ENCODE data around the gene AOPEP.
A peak's percentile ranks its signal among the peaks of the same experiment; 100 is the strongest.

Gene AOPEP

DNA sequence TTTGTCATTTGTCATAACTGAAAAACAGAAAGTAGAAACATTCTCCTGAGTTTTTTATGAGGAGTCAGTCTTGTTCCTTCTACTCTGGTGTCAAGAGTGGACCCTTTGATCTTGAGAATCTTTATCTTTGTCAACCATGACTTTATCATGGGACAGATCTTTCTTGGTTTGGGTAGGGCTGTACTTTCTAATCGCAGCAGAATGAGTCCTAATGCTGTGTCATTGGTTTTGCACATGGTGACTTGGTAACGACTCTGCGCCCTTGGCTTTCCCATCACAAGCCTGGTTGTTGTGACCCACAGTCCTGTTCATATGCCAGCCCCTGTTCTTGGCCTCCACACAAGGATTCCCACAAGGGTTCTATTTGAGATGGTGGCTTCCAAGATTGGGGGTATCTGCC lies 45.6 kb downstream of the AOPEP start:
- no peaks in the 10 kb centered on the region for H3K9me3 ChIP-seq
- H3K4me1 ChIP-seq, result no peaks in the 10 kb centered on the region
- no peak for TF ChIP-seq Cebpa-rat (IDR thresholded peaks at IDR 0.05)
- H4K20me1 ChIP-seq, result no peaks in the 10 kb centered on the region
- H3K4me3 ChIP-seq, result no peak overlapping the region
- no peak overlapping the region for H3K4me2 ChIP-seq
- no peaks in the 10 kb centered on the region for H3K27me3 ChIP-seq
- H3K36me3 ChIP-seq, result peaks cover 45% of the 10 kb centered on the region
- H3K9ac ChIP-seq, result no peak overlapping the region
- no peak overlapping the region for H3K27ac ChIP-seq

DNA sequence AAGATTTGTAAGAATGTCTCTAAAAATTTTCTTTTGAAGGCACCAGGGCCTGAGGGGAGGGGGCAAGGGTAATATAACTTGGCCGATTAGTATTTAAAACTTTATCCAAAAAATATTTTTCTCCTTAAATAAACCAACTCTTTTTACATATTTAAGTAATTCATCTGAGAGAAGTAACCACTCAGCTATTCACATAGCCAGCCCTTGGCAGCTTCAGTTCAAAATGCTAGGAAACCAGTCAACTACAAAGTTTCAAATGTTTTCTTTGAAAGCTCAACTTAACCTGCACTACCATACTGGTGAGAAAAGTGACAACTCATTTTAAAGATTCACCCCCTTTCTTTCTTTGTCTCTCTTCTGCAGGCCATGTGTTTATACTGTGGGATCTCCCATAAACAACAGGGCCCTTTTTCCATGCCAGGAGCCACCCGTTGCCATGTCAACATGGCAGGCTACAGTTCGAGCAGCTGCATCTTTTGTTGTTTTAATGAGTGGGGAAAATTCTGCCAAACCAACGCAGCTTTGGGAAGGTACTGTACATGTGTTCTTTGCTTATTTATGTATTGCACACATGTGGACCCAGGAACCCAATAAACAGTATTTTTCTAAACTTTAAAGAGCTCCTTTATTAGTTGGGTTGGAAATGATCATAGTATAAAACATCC lies 46.3 kb downstream of the AOPEP start:
- Histone ChIP-seq H4K20me1 (no peaks in the 10 kb centered on the region), H3K4me3 (no peak overlapping the region), H3K4me2 (no peak overlapping the region), H3K4me1 (no peaks in the 10 kb centered on the region), H3K9me3 (no peaks in the 10 kb centered on the region), H3K36me3 (peaks cover 39% of the 10 kb centered on the region), H3K27ac (no peak overlapping the region), H3K9ac (no peak overlapping the region), H3K27me3 (no peaks in the 10 kb centered on the region)
- TF ChIP-seq Cebpa-rat (IDR thresholded peaks at IDR 0.05), result no peak

DNA sequence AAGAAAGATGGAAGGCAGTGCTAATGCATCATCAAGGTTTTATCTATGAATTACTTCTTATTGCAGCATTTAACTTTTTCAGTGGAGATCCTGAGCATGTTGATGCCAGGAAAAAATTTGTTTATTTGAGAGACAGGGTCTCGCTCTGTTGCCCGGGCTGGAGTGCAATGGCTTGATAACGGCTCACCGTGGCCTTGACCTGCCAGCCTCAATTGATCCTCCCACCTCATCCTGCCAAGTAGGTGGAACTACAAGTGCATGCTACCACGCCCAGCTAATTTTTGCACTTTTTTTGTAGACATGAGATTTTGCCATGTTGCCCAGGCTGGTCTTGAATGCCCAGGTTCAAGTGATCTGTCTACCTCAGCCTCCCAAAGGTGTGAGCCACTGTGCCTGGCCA lies 47.2 kb downstream of the AOPEP start:
- peaks cover 34% of the 10 kb centered on the region for H3K36me3 ChIP-seq
- H3K9ac ChIP-seq, result no peak overlapping the region
- no peak overlapping the region for H3K4me3 ChIP-seq
- TF ChIP-seq Cebpa-rat (IDR thresholded peaks at IDR 0.05), result no peak
- no peaks in the 10 kb centered on the region for H3K4me1 ChIP-seq
- no peaks in the 10 kb centered on the region for H3K9me3 ChIP-seq
- no peak overlapping the region for H3K27ac ChIP-seq
- H3K27me3 ChIP-seq, result no peaks in the 10 kb centered on the region
- no peak overlapping the region for H3K4me2 ChIP-seq
- H4K20me1 ChIP-seq, result no peaks in the 10 kb centered on the region

DNA sequence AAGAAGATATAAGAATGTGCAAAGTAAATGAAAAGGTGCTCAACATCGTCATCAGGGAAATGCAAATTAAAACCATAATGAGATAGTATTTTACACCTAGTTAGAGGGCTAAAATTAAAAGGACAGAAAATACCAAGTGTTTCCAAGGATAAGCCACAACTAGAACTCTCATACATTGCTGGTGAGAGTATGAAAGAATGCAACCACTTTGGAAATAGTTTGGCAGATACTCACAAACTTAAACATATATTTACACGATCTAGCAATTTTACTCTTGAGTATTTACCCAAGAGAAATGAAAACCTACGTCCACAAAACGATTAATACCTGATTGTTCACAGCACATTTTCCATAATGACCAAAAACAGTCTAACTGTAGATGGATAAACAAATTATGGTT lies 51.5 kb downstream of the AOPEP start:
- Histone ChIP-seq H3K4me1 (peaks cover 10% of the 10 kb centered on the region), H3K4me2 (no peak overlapping the region), H3K36me3 (peaks cover 13% of the 10 kb centered on the region), H4K20me1 (no peaks in the 10 kb centered on the region), H3K9ac (no peak overlapping the region), H3K27me3 (no peaks in the 10 kb centered on the region), H3K4me3 (no peak overlapping the region), H3K9me3 (no peaks in the 10 kb centered on the region), H3K27ac (no peak overlapping the region)
- no peak for TF ChIP-seq Cebpa-rat (IDR thresholded peaks at IDR 0.05)

DNA sequence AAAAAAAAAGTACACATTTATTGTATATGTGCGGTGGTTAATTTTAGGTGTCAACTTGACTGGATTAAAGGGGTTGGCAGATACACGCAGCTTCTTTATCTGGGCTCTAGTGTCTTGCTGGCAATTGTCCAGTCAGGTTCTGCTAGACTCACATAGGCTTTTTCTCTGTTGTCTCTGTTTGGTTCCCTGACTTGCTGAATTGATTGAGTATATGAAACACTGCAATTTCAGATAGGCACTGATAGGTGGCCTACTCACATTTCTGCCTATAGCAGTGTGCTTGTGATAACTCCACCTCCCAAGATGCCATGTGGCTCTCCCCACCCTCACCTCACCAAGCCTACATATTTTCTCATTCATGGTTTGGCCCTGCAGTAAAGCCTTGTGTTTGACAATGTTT lies 52.5 kb downstream of the AOPEP start:
- Histone ChIP-seq H3K9me3 (no peaks in the 10 kb centered on the region), H3K9ac (no peak overlapping the region), H3K27me3 (no peaks in the 10 kb centered on the region), H3K27ac (no peak overlapping the region), H3K36me3 (peaks cover 6% of the 10 kb centered on the region; the same call in 1 of the 2 replicates), H3K4me3 (no peak overlapping the region), H4K20me1 (no peaks in the 10 kb centered on the region), H3K4me1 (peaks cover 10% of the 10 kb centered on the region), H3K4me2 (no peak overlapping the region)
- no peak for TF ChIP-seq Cebpa-rat (IDR thresholded peaks at IDR 0.05)

DNA sequence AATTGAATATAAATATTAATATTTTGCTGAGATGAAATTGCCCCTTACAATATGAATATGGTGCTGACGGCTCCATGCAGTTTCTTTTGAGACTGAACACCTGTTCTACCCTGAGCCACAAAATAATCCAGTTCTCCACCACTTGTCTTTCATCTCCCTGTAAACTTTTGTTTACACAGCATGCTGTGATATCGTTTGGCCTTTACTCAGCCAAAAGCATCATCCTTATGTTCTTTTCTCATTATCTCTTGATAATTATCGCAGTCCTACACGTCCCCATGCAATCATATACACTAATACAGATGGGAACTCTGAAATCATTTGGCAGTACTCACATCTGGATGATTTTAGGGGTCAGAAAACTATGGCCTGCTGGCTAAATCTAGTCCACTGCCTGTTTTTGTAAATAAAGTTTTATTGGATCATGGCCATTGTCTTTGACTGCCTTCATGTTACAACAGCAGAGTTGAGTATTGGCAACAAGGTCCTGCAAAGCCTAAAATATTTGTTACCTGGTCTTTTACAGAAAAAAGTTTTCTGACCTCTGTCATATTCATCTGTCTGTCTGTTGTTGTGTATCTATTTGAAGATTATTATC lies 53.3 kb downstream of the AOPEP start:
- no peak overlapping the region for H3K4me3 ChIP-seq
- H4K20me1 ChIP-seq, result no peaks in the 10 kb centered on the region
- no peaks in the 10 kb centered on the region for H3K9me3 ChIP-seq
- H3K4me2 ChIP-seq, result no peak overlapping the region
- no peak overlapping the region for H3K27ac ChIP-seq
- no peaks in the 10 kb centered on the region for H3K27me3 ChIP-seq
- H3K36me3 ChIP-seq, result peaks cover 6% of the 10 kb centered on the region; the same call in 1 of the 2 replicates
- TF ChIP-seq Cebpa-rat (IDR thresholded peaks at IDR 0.05), result no peak
- peaks cover 10% of the 10 kb centered on the region for H3K4me1 ChIP-seq
- H3K9ac ChIP-seq, result no peak overlapping the region

DNA sequence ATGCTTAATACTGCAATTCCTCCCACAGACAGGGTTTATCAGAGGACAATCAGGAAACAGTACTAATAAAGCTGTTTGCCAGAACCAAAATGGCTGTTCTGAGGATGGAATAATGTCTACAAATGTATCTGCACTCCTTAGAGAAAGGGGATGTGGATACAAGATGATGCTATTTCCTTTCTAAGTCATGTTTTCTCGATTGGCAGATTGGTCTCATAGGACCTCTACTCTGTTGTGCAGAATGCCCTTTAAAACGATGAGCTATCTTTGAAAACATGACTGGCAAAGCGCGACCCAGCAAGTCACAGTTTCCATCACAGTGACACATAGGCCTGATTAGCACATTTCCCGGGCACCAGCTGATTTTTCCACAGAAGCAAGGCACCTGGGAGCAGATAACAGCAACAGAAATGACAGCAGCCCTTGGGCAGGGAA lies 54.0 kb downstream of the AOPEP start:
- Histone ChIP-seq H3K27me3 (no peaks in the 10 kb centered on the region), H3K36me3 (peaks cover 6% of the 10 kb centered on the region; the same call in 1 of the 2 replicates), H3K9ac (no peak overlapping the region), H3K4me3 (no peak overlapping the region), H4K20me1 (no peaks in the 10 kb centered on the region), H3K27ac (no peak overlapping the region), H3K4me2 (peak overlapping the region; percentile 42), H3K4me1 (peaks cover 10% of the 10 kb centered on the region), H3K9me3 (no peaks in the 10 kb centered on the region)
- no peak for TF ChIP-seq Cebpa-rat (IDR thresholded peaks at IDR 0.05)

DNA sequence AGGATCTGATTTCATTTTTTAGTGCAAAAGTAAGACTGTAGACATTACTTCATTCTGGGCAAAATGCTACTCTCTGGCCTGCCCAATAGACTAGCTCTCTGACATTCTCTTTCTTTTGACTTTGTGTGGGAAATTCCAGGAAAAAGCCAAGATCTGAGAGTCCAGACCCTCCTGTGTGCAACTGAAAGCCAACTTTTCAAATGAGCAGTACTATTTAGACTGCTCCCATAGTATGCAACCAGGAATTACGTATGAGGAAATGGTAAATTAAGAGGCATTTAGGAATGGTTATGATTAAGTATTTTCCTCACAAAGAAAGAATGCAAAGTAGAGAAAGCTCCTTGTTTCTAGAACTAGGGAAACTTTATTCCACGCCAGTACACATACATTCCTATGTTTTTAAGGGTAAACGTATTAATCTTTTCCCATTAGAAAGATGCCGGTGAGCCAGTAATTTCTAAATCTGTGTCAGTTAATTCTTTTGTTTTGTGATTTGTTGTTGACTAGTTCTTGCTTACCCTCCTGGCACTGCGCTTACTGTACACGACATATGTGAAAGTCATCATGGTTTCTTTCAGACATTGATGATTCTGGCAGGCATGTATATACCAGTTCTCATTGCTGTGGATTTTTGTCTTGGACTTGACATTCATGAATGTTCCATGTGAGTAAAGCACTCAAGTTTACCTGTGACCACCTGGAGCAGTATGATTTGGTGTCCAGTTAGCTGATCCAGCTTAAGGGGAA lies 56.0 kb downstream of the AOPEP start:
- TF ChIP-seq Cebpa-rat (IDR thresholded peaks at IDR 0.05), result no peak
- H3K27ac ChIP-seq, result no peak overlapping the region

DNA sequence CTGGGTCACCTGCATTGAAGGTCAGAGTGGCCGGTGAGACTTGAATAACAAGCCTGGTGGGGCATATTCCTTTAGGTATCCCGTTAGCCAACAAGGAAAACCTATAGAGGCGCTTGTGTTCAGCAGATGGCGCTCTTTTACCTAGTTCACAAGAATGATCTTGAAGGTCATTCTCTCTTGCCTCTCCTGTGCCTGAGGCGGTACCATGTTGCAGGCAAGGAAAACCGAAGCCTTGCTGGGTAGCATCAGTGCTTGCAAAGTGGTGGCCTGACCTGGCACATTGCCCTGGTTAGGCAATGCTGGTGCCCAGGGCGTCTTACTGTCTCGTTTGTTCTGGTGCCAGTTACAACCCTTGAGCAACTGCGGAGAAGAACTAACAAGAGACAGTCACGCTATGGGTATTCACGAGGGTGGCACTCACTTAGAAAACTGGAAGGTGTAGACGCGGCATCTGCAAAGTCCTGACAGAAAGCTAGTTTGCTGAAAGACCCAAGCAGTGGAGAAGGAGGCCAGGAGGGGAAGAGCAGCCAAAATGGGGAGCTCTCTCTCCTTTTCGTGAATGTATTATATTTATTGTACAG lies 56.7 kb downstream of the AOPEP start:
- peaks cover 10% of the 10 kb centered on the region for H3K4me1 ChIP-seq
- no peak for TF ChIP-seq Cebpa-rat (IDR thresholded peaks at IDR 0.05)
- H3K27ac ChIP-seq, result no peak overlapping the region
- no peaks in the 10 kb centered on the region for H4K20me1 ChIP-seq
- no peaks in the 10 kb centered on the region for H3K27me3 ChIP-seq
- no peak overlapping the region for H3K4me2 ChIP-seq
- H3K9me3 ChIP-seq, result no peaks in the 10 kb centered on the region
- no peak overlapping the region for H3K9ac ChIP-seq
- H3K4me3 ChIP-seq, result no peak overlapping the region
- H3K36me3 ChIP-seq, result peaks cover 13% of the 10 kb centered on the region; the same call in 1 of the 2 replicates

More for the DNA sequence above, 56.0 kb downstream of the AOPEP start:
- Histone ChIP-seq H3K9me3 (no peaks in the 10 kb centered on the region), H4K20me1 (no peaks in the 10 kb centered on the region), H3K9ac (no peak overlapping the region), H3K4me1 (peaks cover 10% of the 10 kb centered on the region), H3K36me3 (peaks cover 13% of the 10 kb centered on the region; the same call in 1 of the 2 replicates), H3K4me3 (no peak overlapping the region), H3K27me3 (no peaks in the 10 kb centered on the region), H3K4me2 (no peak overlapping the region)

DNA sequence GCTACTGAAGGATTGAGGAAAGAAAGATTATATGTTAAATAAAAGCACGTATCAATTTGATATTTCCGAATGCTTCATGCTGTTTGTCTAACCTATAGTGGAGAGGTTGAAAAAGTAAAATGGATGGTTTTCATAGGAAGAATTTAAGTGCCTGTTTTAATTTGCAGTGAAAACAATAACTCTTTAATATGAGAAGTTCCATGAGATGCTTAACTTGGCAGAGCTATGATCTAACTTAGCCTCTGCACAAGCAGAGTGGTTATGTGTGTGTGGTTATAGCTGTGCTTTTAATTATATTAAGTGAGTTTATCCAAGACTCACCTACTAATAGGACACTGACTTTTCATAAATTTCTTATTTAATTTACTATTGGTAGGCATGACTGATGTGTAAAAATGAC lies 57.4 kb downstream of the AOPEP start:
- TF ChIP-seq Cebpa-rat (IDR thresholded peaks at IDR 0.05), result no peak
- Histone ChIP-seq H3K9me3 (no peaks in the 10 kb centered on the region), H3K9ac (no peak overlapping the region), H3K4me3 (no peak overlapping the region), H3K4me2 (no peak overlapping the region), H3K27me3 (no peaks in the 10 kb centered on the region), H4K20me1 (no peaks in the 10 kb centered on the region), H3K36me3 (peaks cover 13% of the 10 kb centered on the region), H3K4me1 (peaks cover 15% of the 10 kb centered on the region), H3K27ac (no peak overlapping the region)

Measured in BLaER1 (cell line).